ENCODE data around the gene MVD. TPM values are rescaled to one million over a fixed set of nuclear protein-coding genes. Genes with fewer than 3 reads are reported as not detected.

Gene MVD
- total and polyA plus RNA-seq, 4 donors = 21.7 to 99.2 (median 74.7) TPM

DNA sequence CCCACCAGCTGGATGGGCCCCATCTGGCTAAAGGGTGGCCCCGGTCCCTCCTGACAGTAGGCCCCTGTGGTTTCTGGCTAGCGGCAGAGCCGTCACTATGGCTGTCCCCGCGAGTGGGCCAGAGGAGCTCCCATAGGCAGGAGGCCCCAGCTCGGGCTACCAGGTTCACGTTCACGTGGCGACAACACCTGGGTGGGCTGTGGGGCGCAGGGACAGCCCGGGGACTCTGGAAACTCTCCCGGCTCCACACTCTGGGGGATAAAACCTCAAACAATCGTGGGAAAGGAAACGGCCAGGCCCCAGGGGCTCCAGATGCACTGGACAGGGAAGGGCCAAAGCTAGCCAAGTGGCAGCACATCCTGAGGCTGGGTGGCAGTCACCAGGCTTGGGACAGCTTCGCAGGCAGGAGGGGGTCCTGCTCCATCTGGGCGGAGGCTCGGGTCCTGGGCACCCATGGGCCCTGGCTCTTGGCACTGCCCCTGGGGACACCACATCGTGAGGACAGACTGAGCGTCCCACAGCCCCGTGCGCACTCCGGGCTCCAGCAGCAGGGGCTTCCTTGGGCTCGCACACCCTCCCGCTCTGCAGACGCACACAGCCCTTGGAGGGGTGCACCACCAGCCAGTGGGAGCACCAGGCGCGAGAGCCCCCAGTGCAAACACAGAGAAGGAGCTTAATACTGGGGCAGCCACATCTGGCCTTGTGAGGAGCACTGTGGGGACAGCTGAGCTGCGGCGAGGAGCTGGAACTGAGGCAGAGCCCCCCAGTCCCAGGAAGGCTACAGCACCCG, 38.9 kb upstream of the MVD start:
- H3K9me3 ChIP-seq (ENCODE audit: control insufficient read depth in 4 of 4, low read length in 3 of 4) = no peaks in the 10 kb centered on the region
- H3K27me3 ChIP-seq (ENCODE audit: control insufficient read depth in 4 of 4, insufficient read depth in 4 of 4, low read length in 3 of 4) = no peaks in the 10 kb centered on the region
- H3K4me1 ChIP-seq (ENCODE audit: control insufficient read depth in 4 of 4, insufficient read depth in 4 of 4, low read length in 3 of 4) = peaks cover 3 to 31% (median 15%) of the 10 kb centered on the region in 4 donors
- peaks cover 2 to 15% (median 6%) of the 10 kb centered on the region in 4 donors for H3K36me3 ChIP-seq (ENCODE audit: control insufficient read depth in 4 of 4, insufficient read depth in 3 of 4, low read depth in 1 of 4, low read length in 3 of 4)
- peak overlapping the region in 1 of 2 donors; percentile 12 for H3K9ac ChIP-seq (ENCODE audit: low read depth in 1 of 2, low read length in 2 of 2)
- WGBS = 78% methylated on average over 30 of the region's 30 CpGs
- peak overlapping the region; percentile 81 to 84 for H3K27ac ChIP-seq (ENCODE audit: low read depth in 1 of 2, low read length in 2 of 2)
- no peak overlapping the region for H3K4me3 ChIP-seq (ENCODE audit: low read depth in 1 of 3, low read length in 3 of 3)
- no peak for DNase-seq (ENCODE audit: low spot score)
- TF ChIP-seq, protein P1, sequence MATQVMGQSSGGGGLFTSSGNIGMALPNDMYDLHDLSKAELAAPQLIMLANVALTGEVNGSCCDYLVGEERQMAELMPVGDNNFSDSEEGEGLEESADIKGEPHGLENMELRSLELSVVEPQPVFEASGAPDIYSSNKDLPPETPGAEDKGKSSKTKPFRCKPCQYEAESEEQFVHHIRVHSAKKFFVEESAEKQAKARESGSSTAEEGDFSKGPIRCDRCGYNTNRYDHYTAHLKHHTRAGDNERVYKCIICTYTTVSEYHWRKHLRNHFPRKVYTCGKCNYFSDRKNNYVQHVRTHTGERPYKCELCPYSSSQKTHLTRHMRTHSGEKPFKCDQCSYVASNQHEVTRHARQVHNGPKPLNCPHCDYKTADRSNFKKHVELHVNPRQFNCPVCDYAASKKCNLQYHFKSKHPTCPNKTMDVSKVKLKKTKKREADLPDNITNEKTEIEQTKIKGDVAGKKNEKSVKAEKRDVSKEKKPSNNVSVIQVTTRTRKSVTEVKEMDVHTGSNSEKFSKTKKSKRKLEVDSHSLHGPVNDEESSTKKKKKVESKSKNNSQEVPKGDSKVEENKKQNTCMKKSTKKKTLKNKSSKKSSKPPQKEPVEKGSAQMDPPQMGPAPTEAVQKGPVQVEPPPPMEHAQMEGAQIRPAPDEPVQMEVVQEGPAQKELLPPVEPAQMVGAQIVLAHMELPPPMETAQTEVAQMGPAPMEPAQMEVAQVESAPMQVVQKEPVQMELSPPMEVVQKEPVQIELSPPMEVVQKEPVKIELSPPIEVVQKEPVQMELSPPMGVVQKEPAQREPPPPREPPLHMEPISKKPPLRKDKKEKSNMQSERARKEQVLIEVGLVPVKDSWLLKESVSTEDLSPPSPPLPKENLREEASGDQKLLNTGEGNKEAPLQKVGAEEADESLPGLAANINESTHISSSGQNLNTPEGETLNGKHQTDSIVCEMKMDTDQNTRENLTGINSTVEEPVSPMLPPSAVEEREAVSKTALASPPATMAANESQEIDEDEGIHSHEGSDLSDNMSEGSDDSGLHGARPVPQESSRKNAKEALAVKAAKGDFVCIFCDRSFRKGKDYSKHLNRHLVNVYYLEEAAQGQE (IDR thresholded peaks at IDR 0.05) = no peak
- TF ChIP-seq, protein P2, sequence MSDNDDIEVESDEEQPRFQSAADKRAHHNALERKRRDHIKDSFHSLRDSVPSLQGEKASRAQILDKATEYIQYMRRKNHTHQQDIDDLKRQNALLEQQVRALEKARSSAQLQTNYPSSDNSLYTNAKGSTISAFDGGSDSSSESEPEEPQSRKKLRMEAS (IDR thresholded peaks at IDR 0.05) = no peak
- TF ChIP-seq YY1 (IDR thresholded peaks at IDR 0.05) (no peak), EGR1 (IDR thresholded peaks at IDR 0.05; ENCODE audit: low read depth in 2 of 2) (no peak), HNF4A (conservative IDR thresholded peaks at IDR 0.05) (no peak), RAD21 (IDR thresholded peaks at IDR 0.05) (no peak), HNF4G (IDR thresholded peaks at IDR 0.05) (no peak), TAF1 (conservative IDR thresholded peaks at IDR 0.05) (no peak), RXRA (IDR thresholded peaks at IDR 0.05) (no peak), JUND (IDR thresholded peaks at IDR 0.05) (no peak), FOXA1 (IDR thresholded peaks at IDR 0.05) (no peak), FOXA2 (IDR thresholded peaks at IDR 0.05) (no peak)
- TF ChIP-seq, protein P3, sequence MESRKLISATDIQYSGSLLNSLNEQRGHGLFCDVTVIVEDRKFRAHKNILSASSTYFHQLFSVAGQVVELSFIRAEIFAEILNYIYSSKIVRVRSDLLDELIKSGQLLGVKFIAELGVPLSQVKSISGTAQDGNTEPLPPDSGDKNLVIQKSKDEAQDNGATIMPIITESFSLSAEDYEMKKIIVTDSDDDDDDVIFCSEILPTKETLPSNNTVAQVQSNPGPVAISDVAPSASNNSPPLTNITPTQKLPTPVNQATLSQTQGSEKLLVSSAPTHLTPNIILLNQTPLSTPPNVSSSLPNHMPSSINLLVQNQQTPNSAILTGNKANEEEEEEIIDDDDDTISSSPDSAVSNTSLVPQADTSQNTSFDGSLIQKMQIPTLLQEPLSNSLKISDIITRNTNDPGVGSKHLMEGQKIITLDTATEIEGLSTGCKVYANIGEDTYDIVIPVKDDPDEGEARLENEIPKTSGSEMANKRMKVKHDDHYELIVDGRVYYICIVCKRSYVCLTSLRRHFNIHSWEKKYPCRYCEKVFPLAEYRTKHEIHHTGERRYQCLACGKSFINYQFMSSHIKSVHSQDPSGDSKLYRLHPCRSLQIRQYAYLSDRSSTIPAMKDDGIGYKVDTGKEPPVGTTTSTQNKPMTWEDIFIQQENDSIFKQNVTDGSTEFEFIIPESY (IDR thresholded peaks at IDR 0.05) = no peak
- TF ChIP-seq, protein P4, sequence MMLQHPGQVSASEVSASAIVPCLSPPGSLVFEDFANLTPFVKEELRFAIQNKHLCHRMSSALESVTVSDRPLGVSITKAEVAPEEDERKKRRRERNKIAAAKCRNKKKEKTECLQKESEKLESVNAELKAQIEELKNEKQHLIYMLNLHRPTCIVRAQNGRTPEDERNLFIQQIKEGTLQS (IDR thresholded peaks at IDR 0.05) = no peak
- TF ChIP-seq, protein P5, sequence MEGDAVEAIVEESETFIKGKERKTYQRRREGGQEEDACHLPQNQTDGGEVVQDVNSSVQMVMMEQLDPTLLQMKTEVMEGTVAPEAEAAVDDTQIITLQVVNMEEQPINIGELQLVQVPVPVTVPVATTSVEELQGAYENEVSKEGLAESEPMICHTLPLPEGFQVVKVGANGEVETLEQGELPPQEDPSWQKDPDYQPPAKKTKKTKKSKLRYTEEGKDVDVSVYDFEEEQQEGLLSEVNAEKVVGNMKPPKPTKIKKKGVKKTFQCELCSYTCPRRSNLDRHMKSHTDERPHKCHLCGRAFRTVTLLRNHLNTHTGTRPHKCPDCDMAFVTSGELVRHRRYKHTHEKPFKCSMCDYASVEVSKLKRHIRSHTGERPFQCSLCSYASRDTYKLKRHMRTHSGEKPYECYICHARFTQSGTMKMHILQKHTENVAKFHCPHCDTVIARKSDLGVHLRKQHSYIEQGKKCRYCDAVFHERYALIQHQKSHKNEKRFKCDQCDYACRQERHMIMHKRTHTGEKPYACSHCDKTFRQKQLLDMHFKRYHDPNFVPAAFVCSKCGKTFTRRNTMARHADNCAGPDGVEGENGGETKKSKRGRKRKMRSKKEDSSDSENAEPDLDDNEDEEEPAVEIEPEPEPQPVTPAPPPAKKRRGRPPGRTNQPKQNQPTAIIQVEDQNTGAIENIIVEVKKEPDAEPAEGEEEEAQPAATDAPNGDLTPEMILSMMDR (IDR thresholded peaks at IDR 0.05; ENCODE audit: low read depth, low read length, missing input control) = no peak

All from liver (tissue), 9 donors.